ENCODE measurements around the gene PGAP3.

The PGAP3 gene

GRCh38 chr17:39673335-39674081, 14.3 kb downstream of the PGAP3 start:
- peaks cover 19 to 36% (median 28%) of the 10 kb centered on the region in 5 donors for H3K27me3 ChIP-seq (ENCODE audit: control insufficient read depth in 5 of 5, insufficient read depth in 4 of 5, low read length in 5 of 5)

GRCh38 chr17:39672522-39673334, 15.1 kb downstream of the PGAP3 start:
- peaks cover 5 to 34% (median 28%) of the 10 kb centered on the region in 5 donors for H3K4me1 ChIP-seq (ENCODE audit: control insufficient read depth in 5 of 5, insufficient read depth in 5 of 5, low read length in 5 of 5)
- no peak overlapping the region for H3K27ac ChIP-seq (ENCODE audit: low read depth, low read length)

More at GRCh38 chr17:39673335-39674081, 14.3 kb downstream of the PGAP3 start:
- peaks cover 0 to 17% (median 3%) of the 10 kb centered on the region in 5 donors for H3K36me3 ChIP-seq (ENCODE audit: control insufficient read depth in 5 of 5, insufficient read depth in 5 of 5, low read length in 5 of 5)
- H3K9me3 ChIP-seq (ENCODE audit: control insufficient read depth in 5 of 5, low read length in 5 of 5) = no peaks in the 10 kb centered on the region
- H3K4me3 ChIP-seq (ENCODE audit: low read depth in 1 of 5, low read length in 5 of 5) = no peak overlapping the region
- H3K9ac ChIP-seq (ENCODE audit: low read length in 5 of 5) = no peak overlapping the region
- no peak overlapping the region for H3K27ac ChIP-seq (ENCODE audit: low read depth, low read length)
- peaks cover 5 to 27% (median 23%) of the 10 kb centered on the region in 5 donors for H3K4me1 ChIP-seq (ENCODE audit: control insufficient read depth in 5 of 5, insufficient read depth in 5 of 5, low read length in 5 of 5)

GRCh38 chr17:39671651-39672521, 16.0 kb downstream of the PGAP3 start:
- Histone ChIP-seq H3K9ac (ENCODE audit: low read length in 5 of 5) (peak overlapping the region in 1 of 5 donors; percentile 7), H3K4me1 (ENCODE audit: control insufficient read depth in 5 of 5, insufficient read depth in 5 of 5, low read length in 5 of 5) (peaks cover 5 to 42% (median 34%) of the 10 kb centered on the region in 5 donors), H3K27me3 (ENCODE audit: control insufficient read depth in 5 of 5, insufficient read depth in 4 of 5, low read length in 5 of 5) (peaks cover 29 to 47% (median 32%) of the 10 kb centered on the region in 5 donors), H3K36me3 (ENCODE audit: control insufficient read depth in 5 of 5, insufficient read depth in 5 of 5, low read length in 5 of 5) (peaks cover 0 to 8% (median 2%) of the 10 kb centered on the region in 5 donors), H3K27ac (ENCODE audit: low read depth, low read length) (no peak overlapping the region), H3K4me3 (ENCODE audit: low read depth in 1 of 5, low read length in 5 of 5) (no peak overlapping the region), H3K9me3 (ENCODE audit: control insufficient read depth in 5 of 5, low read length in 5 of 5) (no peaks in the 10 kb centered on the region)

More at GRCh38 chr17:39672522-39673334, 15.1 kb downstream of the PGAP3 start:
- Histone ChIP-seq H3K9ac (ENCODE audit: low read length in 5 of 5) (peak overlapping the region in 1 of 5 donors; percentile 7), H3K27me3 (ENCODE audit: control insufficient read depth in 5 of 5, insufficient read depth in 4 of 5, low read length in 5 of 5) (peaks cover 23 to 40% (median 28%) of the 10 kb centered on the region in 5 donors), H3K4me3 (ENCODE audit: low read depth in 1 of 5, low read length in 5 of 5) (no peak overlapping the region), H3K9me3 (ENCODE audit: control insufficient read depth in 5 of 5, low read length in 5 of 5) (no peaks in the 10 kb centered on the region), H3K36me3 (ENCODE audit: control insufficient read depth in 5 of 5, insufficient read depth in 5 of 5, low read length in 5 of 5) (peaks cover 0 to 12% (median 3%) of the 10 kb centered on the region in 5 donors)

- peaks cover 2 to 39% (median 35%) of the 10 kb centered on the region in 5 donors for H3K4me1 ChIP-seq (ENCODE audit: control insufficient read depth in 5 of 5, insufficient read depth in 5 of 5, low read length in 5 of 5)
- no peaks in the 10 kb centered on the region for H3K36me3 ChIP-seq (ENCODE audit: control insufficient read depth in 5 of 5, insufficient read depth in 5 of 5, low read length in 5 of 5)
- no peak overlapping the region for H3K4me3 ChIP-seq (ENCODE audit: low read depth in 1 of 5, low read length in 5 of 5)
- no peak overlapping the region for H3K27ac ChIP-seq (ENCODE audit: low read depth, low read length)
- H3K27me3 ChIP-seq (ENCODE audit: control insufficient read depth in 5 of 5, insufficient read depth in 4 of 5, low read length in 5 of 5) = peaks cover 37 to 58% (median 39%) of the 10 kb centered on the region in 5 donors
- H3K9ac ChIP-seq (ENCODE audit: low read length in 5 of 5) = peak overlapping the region in 1 of 5 donors; percentile 2
- H3K9me3 ChIP-seq (ENCODE audit: control insufficient read depth in 5 of 5, low read length in 5 of 5) = no peaks in the 10 kb centered on the region
These were observed 17.1 kb downstream of the PGAP3 start for GRCh38 chr17:39670746-39671145.

GRCh38 chr17:39669897-39670735, 17.7 kb downstream of the PGAP3 start:
- no peak overlapping the region for H3K27ac ChIP-seq (ENCODE audit: low read depth, low read length)
- peaks cover 2 to 36% (median 29%) of the 10 kb centered on the region in 5 donors for H3K4me1 ChIP-seq (ENCODE audit: control insufficient read depth in 5 of 5, insufficient read depth in 5 of 5, low read length in 5 of 5)
- H3K4me3 ChIP-seq (ENCODE audit: low read depth in 1 of 5, low read length in 5 of 5) = no peak overlapping the region
- no peaks in the 10 kb centered on the region for H3K36me3 ChIP-seq (ENCODE audit: control insufficient read depth in 5 of 5, insufficient read depth in 5 of 5, low read length in 5 of 5)
- H3K9ac ChIP-seq (ENCODE audit: low read length in 5 of 5) = no peak overlapping the region
- peaks cover 38 to 61% (median 45%) of the 10 kb centered on the region in 5 donors for H3K27me3 ChIP-seq (ENCODE audit: control insufficient read depth in 5 of 5, insufficient read depth in 4 of 5, low read length in 5 of 5)
- no peaks in the 10 kb centered on the region for H3K9me3 ChIP-seq (ENCODE audit: control insufficient read depth in 5 of 5, low read length in 5 of 5)

- no peaks in the 10 kb centered on the region for H3K36me3 ChIP-seq (ENCODE audit: control insufficient read depth in 5 of 5, insufficient read depth in 5 of 5, low read length in 5 of 5)
- peaks cover 38 to 61% (median 49%) of the 10 kb centered on the region in 5 donors for H3K27me3 ChIP-seq (ENCODE audit: control insufficient read depth in 5 of 5, insufficient read depth in 4 of 5, low read length in 5 of 5)
- peak within 1 kb of the TSS in 2 of 5 donors; percentile 10 to 41 for H3K9ac ChIP-seq (ENCODE audit: low read length in 5 of 5)
These were observed 19.6 kb downstream of the PGAP3 start, which contains the start of gene PNMT for GRCh38 chr17:39667945-39668924. Gene PNMT, plus strand, starts transcription at chr17:39668453. Its CDS starts 23 bp downstream, at chr17:39668476.

GRCh38 chr17:39667262-39667944, 20.5 kb downstream of the PGAP3 start:
- H3K9me3 ChIP-seq (ENCODE audit: control insufficient read depth in 5 of 5, low read length in 5 of 5) = no peaks in the 10 kb centered on the region
- H3K4me1 ChIP-seq (ENCODE audit: control insufficient read depth in 5 of 5, insufficient read depth in 5 of 5, low read length in 5 of 5) = peaks cover 2 to 50% (median 32%) of the 10 kb centered on the region in 5 donors
- no peak overlapping the region for H3K4me3 ChIP-seq (ENCODE audit: low read depth in 1 of 5, low read length in 5 of 5)
- H3K27me3 ChIP-seq (ENCODE audit: control insufficient read depth in 5 of 5, insufficient read depth in 4 of 5, low read length in 5 of 5) = peaks cover 38 to 61% (median 49%) of the 10 kb centered on the region in 5 donors
- H3K36me3 ChIP-seq (ENCODE audit: control insufficient read depth in 5 of 5, insufficient read depth in 5 of 5, low read length in 5 of 5) = peaks cover 0 to 8% (median 7%) of the 10 kb centered on the region in 5 donors
- H3K9ac ChIP-seq (ENCODE audit: low read length in 5 of 5) = peak overlapping the region in 1 of 5 donors; percentile 10
- no peak overlapping the region for H3K27ac ChIP-seq (ENCODE audit: low read depth, low read length)

More at GRCh38 chr17:39667945-39668924, 19.6 kb downstream of the PGAP3 start, which contains the start of gene PNMT:
- Histone ChIP-seq H3K4me1 (ENCODE audit: control insufficient read depth in 5 of 5, insufficient read depth in 5 of 5, low read length in 5 of 5) (peaks cover 2 to 43% (median 32%) of the 10 kb centered on the region in 5 donors), H3K4me3 (ENCODE audit: low read depth in 1 of 5, low read length in 5 of 5) (peak within 1 kb of the TSS in 3 of 5 donors; percentile 36 to 62 (median 52)), H3K27ac (ENCODE audit: low read depth, low read length) (no peak within 1 kb of the TSS), H3K9me3 (ENCODE audit: control insufficient read depth in 5 of 5, low read length in 5 of 5) (no peaks in the 10 kb centered on the region)
